Inferior parietal cortex (tissue), 1 donor: ENCODE measurements around the gene ZPLD1.

Source experiments
- DNase-seq: peaks from one replicate; pipeline ENCODE4 v3.0.0-alpha.2; 2016; ENCODE audit errors: extremely low spot score

Gene ZPLD1

GRCh38 chr3:102470066-102470465 is 35.3 kb downstream of the ZPLD1 start:
- no peak for DNase-seq

- DNase-seq = no peak
Observed at GRCh38 chr3:102471001-102471400, 36.2 kb downstream of the ZPLD1 start.

- DNase-seq = no peak
Observed at GRCh38 chr3:102471491-102471890, 36.7 kb downstream of the ZPLD1 start.

- DNase-seq = no peak
Observed at GRCh38 chr3:102473648-102474047, 38.8 kb downstream of the ZPLD1 start.

- no peak for DNase-seq
Observed at GRCh38 chr3:102474207-102474606, 39.4 kb downstream of the ZPLD1 start.

GRCh38 chr3:102476198-102476597 is 41.4 kb downstream of the ZPLD1 start:
- no peak for DNase-seq

- DNase-seq = no peak
Observed at GRCh38 chr3:102478160-102478559, 43.3 kb downstream of the ZPLD1 start.

GRCh38 chr3:102480139-102480538 is 45.3 kb downstream of the ZPLD1 start:
- DNase-seq = no peak

- no peak for DNase-seq
Observed at GRCh38 chr3:102481050-102481449, 46.2 kb downstream of the ZPLD1 start.

- no peak for DNase-seq
Observed at GRCh38 chr3:102483556-102483955, 48.7 kb downstream of the ZPLD1 start.

- DNase-seq = no peak
Observed at GRCh38 chr3:102484363-102484762, 49.5 kb downstream of the ZPLD1 start.

- DNase-seq = no peak
Observed at GRCh38 chr3:102485701-102486100, 50.9 kb downstream of the ZPLD1 start.

- DNase-seq = no peak
Observed at GRCh38 chr3:102488331-102488730, 53.5 kb downstream of the ZPLD1 start.

GRCh38 chr3:102492300-102492699 is 57.5 kb downstream of the ZPLD1 start:
- no peak for DNase-seq

GRCh38 chr3:102497571-102497970 is 62.8 kb downstream of the ZPLD1 start:
- no peak for DNase-seq

GRCh38 chr3:102505542-102505941 is 70.7 kb downstream of the ZPLD1 start:
- no peak for DNase-seq

GRCh38 chr3:102510663-102511062 is 75.8 kb downstream of the ZPLD1 start:
- DNase-seq = no peak

GRCh38 chr3:102511168-102511567 is 76.4 kb downstream of the ZPLD1 start:
- no peak for DNase-seq

GRCh38 chr3:102511639-102512038 is 76.8 kb downstream of the ZPLD1 start:
- DNase-seq = no peak

- no peak for DNase-seq
Observed at GRCh38 chr3:102512734-102513504, 78.1 kb downstream of the ZPLD1 start.

- no peak for DNase-seq
Observed at GRCh38 chr3:102514241-102514640, 79.4 kb downstream of the ZPLD1 start.

GRCh38 chr3:102521246-102521645 is 86.4 kb downstream of the ZPLD1 start:
- DNase-seq = no peak

GRCh38 chr3:102525624-102526023 is 90.8 kb downstream of the ZPLD1 start:
- no peak for DNase-seq

- DNase-seq = no peak
Observed at GRCh38 chr3:102526865-102527264, 92.0 kb downstream of the ZPLD1 start.
